GM23248 (cell line): ENCODE results near the gene FAM83F. TPM values are rescaled to one million over a fixed set of nuclear protein-coding genes. Genes with fewer than 3 reads are reported as not detected.

Experiments
- DNase-seq: peaks from one replicate; pipeline ENCODE4 v3.0.0-alpha.2; 2015
- H2AFZ ChIP-seq: fragments of 200-600 bp; sonication (generic); 2 replicates; pipeline ENCODE4 v1.6.1; 2016; ENCODE audit warnings: antibody characterized with exemption
- H3F3A ChIP-seq: fragments of 200-600 bp; sonication (generic); 2 replicates; pipeline ENCODE4 v1.6.1; 2016; ENCODE audit warnings: mild to moderate bottlenecking, antibody characterized with exemption, mixed run types; ENCODE audit not compliant: insufficient read depth
- H3K27ac ChIP-seq: fragments of 200-600 bp; sonication (generic); 2 replicates; pipeline ENCODE4 v1.5.1; 2016; ENCODE audit warnings: mild to moderate bottlenecking
- H3K27me3 ChIP-seq: fragments of 200-600 bp; sonication (generic); replicated peaks from 2 replicates; pipeline ENCODE4 v1.6.1; 2016; ENCODE audit warnings: mild to moderate bottlenecking; ENCODE audit not compliant: insufficient read depth
- H3K36me3 ChIP-seq: fragments of 200-600 bp; sonication (generic); 2 replicates; pipeline ENCODE4 v1.6.1; 2016; ENCODE audit warnings: low read depth, mild to moderate bottlenecking
- H3K4me1 ChIP-seq: fragments of 200-600 bp; sonication (generic); 2 replicates; pipeline ENCODE4 v1.6.1; 2016; ENCODE audit warnings: mild to moderate bottlenecking; ENCODE audit not compliant: insufficient read depth
- H3K4me2 ChIP-seq: fragments of 200-600 bp; sonication (generic); one replicate; pipeline ENCODE4 v1.6.1; 2016; ENCODE audit warnings: mild to moderate bottlenecking; ENCODE audit not compliant: unreplicated experiment
- H3K4me3 ChIP-seq: fragments of 200-600 bp; sonication (generic); 2 replicates; pipeline ENCODE4 v1.5.1; 2016; ENCODE audit warnings: mild to moderate bottlenecking
- H3K79me2 ChIP-seq: fragments of 200-600 bp; sonication (generic); 2 replicates; pipeline ENCODE4 v1.6.1; 2016; ENCODE audit warnings: mild to moderate bottlenecking; ENCODE audit not compliant: insufficient read depth
- H3K9ac ChIP-seq: fragments of 200-600 bp; sonication (generic); 2 replicates; pipeline ENCODE4 v1.6.1; 2016; ENCODE audit warnings: mild to moderate bottlenecking
- H3K9me2 ChIP-seq: fragments of 200-600 bp; sonication (generic); 2 replicates; pipeline ENCODE4 v1.6.1; 2016; ENCODE audit warnings: mixed run types, mild to moderate bottlenecking, moderate library complexity; ENCODE audit not compliant: insufficient read depth
- H3K9me3 ChIP-seq: fragments of 200-600 bp; sonication (generic); one replicate; pipeline ENCODE4 v1.6.1; 2017; ENCODE audit warnings: low read depth
- H4K20me1 ChIP-seq: fragments of 200-600 bp; sonication (generic); 2 replicates; pipeline ENCODE4 v1.6.0; 2016; ENCODE audit not compliant: insufficient read depth
- EZH2 ChIP-seq: fragments of 200-600 bp; sonication (generic); IDR thresholded peaks from 2 replicates; pipeline ENCODE4 v1.6.1; 2018; ENCODE audit warnings: antibody characterized with exemption, mild to moderate bottlenecking; ENCODE audit not compliant: insufficient read depth, poor library complexity, severe bottlenecking
- EZH2phosphoT487 ChIP-seq: fragments of 200-600 bp; sonication (generic); IDR thresholded peaks from 2 replicates; pipeline ENCODE4 v1.6.1; 2018; ENCODE audit warnings: antibody characterized with exemption, moderate library complexity, mild to moderate bottlenecking, low read depth; ENCODE audit not compliant: insufficient read depth
- WGBS, 2 experiments: methylation state at CpG; one replicate each; pipeline ENCODE4 v1.1.6; 2015 to 2017; ENCODE audit warnings: low lambda C conversion rate in 2 of 2, low coverage in 1 of 2; ENCODE audit errors: missing lambda C conversion rate in 2 of 2; 5-methylcytosine and 5-hydroxymethylcytosine counted together
- in situ Hi-C: fragments of 300-500 bp; cut with MboI; formaldehyde crosslinking; loops from 2 replicates; pipeline ENCODE4 v1.15.0; 2020
- polyA plus RNA-seq: library from polyadenylated mRNA; unstranded; fragments of >200 nt; fragmentation: Nextera tagmentation; extraction: Ambion mirVana; gene quantifications from 2 replicates; pipeline ENCODE4 v1.2.1, GENCODE V29; 2016
- total RNA-seq: library from RNA; depleted of rRNA; stranded (reverse); fragments of >200 nt; shearing (Covaris generic); gene quantifications from 2 replicates; pipeline ENCODE4 v1.2.3, GENCODE V29; 2014

The FAM83F gene
- total and polyA plus RNA-seq, 2 experiments from 2014 or later: not detected

DNA sequence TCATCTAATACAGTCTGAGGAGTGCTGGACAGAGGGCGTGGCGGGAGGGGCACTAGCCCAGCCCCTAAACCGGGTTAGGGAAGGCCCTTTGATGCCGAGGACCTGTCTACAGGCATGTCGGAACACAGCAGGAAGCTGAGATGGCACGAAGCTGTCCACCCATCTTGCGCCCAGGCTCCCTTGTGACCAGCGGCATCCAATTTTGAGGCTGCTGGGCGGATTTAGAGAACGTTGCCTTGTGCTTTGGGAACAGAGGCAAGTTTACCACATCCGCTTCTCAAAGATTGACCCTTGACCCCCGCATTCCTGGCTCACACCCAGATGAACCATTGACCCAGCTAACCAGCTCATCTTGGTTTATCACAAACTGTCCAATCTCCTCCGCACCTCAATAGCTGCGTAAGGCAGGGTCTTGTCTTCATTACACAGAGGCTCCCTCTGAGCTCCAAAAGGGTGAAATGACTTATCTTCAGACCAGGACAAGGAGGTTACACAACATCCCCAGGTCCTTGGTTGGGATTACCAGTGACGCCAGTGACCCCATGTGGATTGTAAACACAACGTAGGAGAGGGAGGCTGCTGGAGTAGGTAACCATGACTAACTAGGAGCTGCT, 4.5 kb downstream of the FAM83F start:
- H3K4me1 ChIP-seq: no peaks in the 10 kb centered on the region
- no peaks in the 10 kb centered on the region for H3K9me2 ChIP-seq
- no peak overlapping the region for H3K9ac ChIP-seq
- no peaks in the 10 kb centered on the region for H3F3A ChIP-seq
- in situ Hi-C loops: no loop called here
- H3K36me3 ChIP-seq: no peaks in the 10 kb centered on the region
- no peak overlapping the region for H2AFZ ChIP-seq
- DNase-seq: peak; percentile 32
- TF ChIP-seq EZH2phosphoT487: no peak
- TF ChIP-seq EZH2: no peak
- H3K4me2 ChIP-seq: no peak overlapping the region
- 71 to 75% methylated on average over 15 to 16 of the region's 16 CpGs for WGBS, 2 experiments
- no peak overlapping the region for H3K4me3 ChIP-seq
- H3K9me3 ChIP-seq: no peaks in the 10 kb centered on the region
- H3K27me3 ChIP-seq: peaks cover 32% of the 10 kb centered on the region
- H3K79me2 ChIP-seq: no peaks in the 10 kb centered on the region
- H3K27ac ChIP-seq: no peak overlapping the region
- no peaks in the 10 kb centered on the region for H4K20me1 ChIP-seq

DNA sequence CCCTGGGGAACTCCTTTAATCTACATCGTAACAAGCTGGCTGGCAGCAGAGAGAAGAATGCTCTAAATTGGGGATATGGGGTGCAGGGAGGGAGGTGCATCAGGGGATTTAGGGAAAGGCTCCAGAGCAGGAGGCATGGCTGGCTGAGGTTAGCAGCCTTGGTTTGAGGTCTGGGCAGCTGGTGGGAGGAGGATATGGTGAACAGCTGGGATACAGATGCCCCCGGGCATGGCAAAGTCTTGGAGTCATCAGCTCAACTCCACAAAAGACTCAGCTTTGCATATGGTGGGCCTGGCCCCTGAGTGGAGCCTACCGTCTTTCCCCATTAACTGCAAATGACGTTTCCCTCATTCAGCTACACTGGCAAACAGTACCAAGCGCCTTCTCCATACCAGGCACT, 5.4 kb downstream of the FAM83F start:
- Histone ChIP-seq H3K9ac (no peak overlapping the region), H3K9me3 (no peaks in the 10 kb centered on the region), H3K9me2 (no peaks in the 10 kb centered on the region), H3K4me2 (no peak overlapping the region), H3K36me3 (no peaks in the 10 kb centered on the region), H3K4me1 (no peaks in the 10 kb centered on the region), H2AFZ (no peak overlapping the region), H3F3A (no peaks in the 10 kb centered on the region), H3K79me2 (no peaks in the 10 kb centered on the region), H3K4me3 (no peak overlapping the region), H3K27me3 (peaks cover 30% of the 10 kb centered on the region), H4K20me1 (no peaks in the 10 kb centered on the region), H3K27ac (no peak overlapping the region)
- no peak for DNase-seq
- in situ Hi-C loops: no loop called here
- no peak for TF ChIP-seq EZH2phosphoT487
- TF ChIP-seq EZH2: no peak
- WGBS, 2 experiments: 62 to 72% methylated on average over 5 of the region's 5 CpGs

DNA sequence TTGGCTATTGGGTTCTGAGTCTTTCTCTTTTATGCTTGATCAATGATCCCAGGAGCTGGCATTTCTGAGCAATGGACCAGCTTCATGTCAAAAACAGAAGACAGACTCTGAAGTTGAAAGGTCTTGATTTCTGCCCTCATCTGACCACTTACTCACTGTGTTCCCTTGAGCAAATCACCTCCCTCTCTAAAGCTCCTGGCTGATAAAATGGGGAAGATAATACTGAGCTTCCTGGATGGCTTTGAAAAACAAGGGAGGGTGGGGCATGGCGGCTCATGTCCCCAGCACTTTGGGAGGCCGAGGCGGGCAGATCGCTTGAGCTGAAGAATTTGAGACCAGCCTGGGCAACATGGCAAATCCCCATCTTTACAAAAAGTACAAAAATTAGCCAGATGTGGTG, 6.4 kb downstream of the FAM83F start:
- H3K27ac ChIP-seq: no peak overlapping the region
- no peaks in the 10 kb centered on the region for H3K79me2 ChIP-seq
- H3K9ac ChIP-seq: no peak overlapping the region
- H3K9me3 ChIP-seq: no peaks in the 10 kb centered on the region
- H4K20me1 ChIP-seq: no peaks in the 10 kb centered on the region
- no peak overlapping the region for H3K4me2 ChIP-seq
- no peaks in the 10 kb centered on the region for H3K9me2 ChIP-seq
- H3F3A ChIP-seq: no peaks in the 10 kb centered on the region
- DNase-seq: no peak
- no peak for TF ChIP-seq EZH2phosphoT487
- no peaks in the 10 kb centered on the region for H3K4me1 ChIP-seq
- peaks cover 26% of the 10 kb centered on the region; the same call in 1 of the 2 replicates for H3K27me3 ChIP-seq
- no peak overlapping the region for H2AFZ ChIP-seq
- no peak overlapping the region for H3K4me3 ChIP-seq
- WGBS, 2 experiments: 85 to 90% methylated on average over 4 of the region's 4 CpGs
- in situ Hi-C loops: no loop called here
- H3K36me3 ChIP-seq: no peaks in the 10 kb centered on the region

DNA sequence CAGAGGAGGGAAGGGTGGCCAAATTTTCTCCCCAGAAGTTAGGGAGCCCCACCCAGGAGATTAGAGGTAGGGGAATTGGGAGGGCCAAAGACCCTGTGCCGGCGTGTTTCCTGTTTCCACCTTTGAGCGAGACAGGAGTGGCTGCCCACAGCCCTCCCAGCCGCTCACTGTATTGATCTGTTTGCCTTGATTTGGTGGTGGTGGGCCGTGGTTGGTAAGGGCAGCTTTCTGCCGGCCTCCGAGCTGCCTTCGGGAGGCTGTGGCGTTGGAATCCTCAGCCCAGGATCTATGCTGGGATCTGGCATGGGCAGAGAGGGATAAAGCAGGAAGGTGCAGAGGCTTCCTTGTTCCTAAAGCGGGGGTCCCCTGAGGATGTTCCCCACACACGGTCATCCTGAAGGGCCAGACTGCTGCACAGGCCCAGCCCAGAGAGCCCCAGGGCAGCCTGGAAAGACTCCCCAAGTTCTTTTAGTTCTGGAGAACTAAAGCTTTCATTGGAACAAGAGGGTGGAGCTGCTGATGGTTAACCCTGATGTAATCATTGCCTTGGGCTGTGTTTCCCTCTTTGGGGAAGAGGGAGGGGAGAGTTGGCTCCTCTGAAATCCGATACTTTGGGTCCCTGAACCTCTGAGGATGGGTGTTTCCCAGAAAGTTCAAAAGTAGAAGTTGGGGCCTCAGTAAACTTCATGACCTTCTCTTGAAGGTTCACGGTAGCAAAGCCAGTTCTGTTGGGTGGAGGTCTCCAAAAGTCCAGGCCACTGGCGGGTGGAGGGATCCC, 7.2 kb downstream of the FAM83F start:
- peaks cover 18% of the 10 kb centered on the region; the same call in 1 of the 2 replicates for H3K27me3 ChIP-seq
- no peak overlapping the region for H3K9ac ChIP-seq
- no peak overlapping the region for H3K4me3 ChIP-seq
- H3K9me3 ChIP-seq: no peaks in the 10 kb centered on the region
- H2AFZ ChIP-seq: no peak overlapping the region
- no peaks in the 10 kb centered on the region for H3K9me2 ChIP-seq
- no peaks in the 10 kb centered on the region for H3K4me1 ChIP-seq
- no peak for DNase-seq
- TF ChIP-seq EZH2: no peak
- TF ChIP-seq EZH2phosphoT487: no peak
- in situ Hi-C loops: no loop called here
- WGBS, 2 experiments: 49 to 53% methylated on average over 14 of the region's 14 CpGs
- no peaks in the 10 kb centered on the region for H4K20me1 ChIP-seq
- no peaks in the 10 kb centered on the region for H3F3A ChIP-seq
- no peaks in the 10 kb centered on the region for H3K79me2 ChIP-seq
- H3K4me2 ChIP-seq: no peak overlapping the region
- no peaks in the 10 kb centered on the region for H3K36me3 ChIP-seq
- H3K27ac ChIP-seq: no peak overlapping the region
